GM12878 (cell line): ENCODE measurements around the gene USP5.

Experiments
- ATF3 ChIP-seq: IDR thresholded peaks from 2 replicates; pipeline ENCODE4 v1.6.1; 2011; ENCODE audit warnings: low read depth, mild to moderate bottlenecking, low read length, moderate library complexity, borderline replicate concordance; ENCODE audit errors: extremely low read depth
- BMI1 ChIP-seq: fragments of 450-650 bp; IDR thresholded peaks from 2 replicates; pipeline ENCODE4 v1.6.1; 2016; ENCODE audit warnings: mild to moderate bottlenecking, moderate library complexity, borderline replicate concordance
- BRCA1 ChIP-seq: IDR thresholded peaks from 2 replicates; pipeline ENCODE4 v1.6.1; 2011; ENCODE audit warnings: low read depth, low read length, improper control_type of control experiment
- CHD2 ChIP-seq: IDR thresholded peaks from 2 replicates; pipeline ENCODE4 v1.6.1; 2011; ENCODE audit warnings: low read depth, low read length, improper control_type of control experiment, borderline replicate concordance
- CREB1 ChIP-seq: IDR thresholded peaks from 2 replicates; pipeline ENCODE4 v1.6.1; 2012; ENCODE audit warnings: low read depth, mild to moderate bottlenecking, inconsistent platforms
- HCFC1 ChIP-seq: fragments of 150-350 bp; IDR thresholded peaks from 2 replicates; pipeline ENCODE4 v1.6.1; 2014; ENCODE audit warnings: low read length
- TCF3 ChIP-seq: IDR thresholded peaks from 2 replicates; pipeline ENCODE4 v1.6.1; 2012; ENCODE audit warnings: low read depth, mild to moderate bottlenecking, low read length, borderline replicate concordance; ENCODE audit not compliant: insufficient read depth
- ZNF274 ChIP-seq: IDR thresholded peaks from one replicate; pipeline ENCODE4 v1.8.0; 2011; ENCODE audit not compliant: insufficient read length, insufficient read depth
- TF ChIP-seq, protein P1 (sequence below): IDR thresholded peaks from 2 replicates; pipeline ENCODE4 v1.6.1; 2011; ENCODE audit warnings: low read depth, low read length, improper control_type of control experiment, borderline replicate concordance
- TF ChIP-seq, protein P2 (sequence below), 3 experiments: IDR thresholded peaks in 2 of 3; conservative IDR thresholded peaks in 1 of 3; 2 replicates each; pipeline ENCODE4 v1.5.1; 2011; ENCODE audit warnings: low read depth in 3 of 3, low read length in 3 of 3, mild to moderate bottlenecking in 3 of 3, control low read depth in 2 of 3, moderate library complexity in 2 of 3, inconsistent platforms in 1 of 3, mixed read lengths in 1 of 3; ENCODE audit not compliant: control insufficient read depth in 2 of 3, insufficient read depth in 1 of 3; ENCODE audit errors: extremely low read depth in 1 of 3

- TF ChIP-seq BMI1 (no peak), BRCA1 (no peak), ATF3 (no peak), CHD2 (no peak), TCF3 (no peak), HCFC1 (no peak), CREB1 (no peak), ZNF274 (no peak)
- TF ChIP-seq, protein P1, sequence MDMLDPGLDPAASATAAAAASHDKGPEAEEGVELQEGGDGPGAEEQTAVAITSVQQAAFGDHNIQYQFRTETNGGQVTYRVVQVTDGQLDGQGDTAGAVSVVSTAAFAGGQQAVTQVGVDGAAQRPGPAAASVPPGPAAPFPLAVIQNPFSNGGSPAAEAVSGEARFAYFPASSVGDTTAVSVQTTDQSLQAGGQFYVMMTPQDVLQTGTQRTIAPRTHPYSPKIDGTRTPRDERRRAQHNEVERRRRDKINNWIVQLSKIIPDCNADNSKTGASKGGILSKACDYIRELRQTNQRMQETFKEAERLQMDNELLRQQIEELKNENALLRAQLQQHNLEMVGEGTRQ: no peak
- TF ChIP-seq, protein P2, sequence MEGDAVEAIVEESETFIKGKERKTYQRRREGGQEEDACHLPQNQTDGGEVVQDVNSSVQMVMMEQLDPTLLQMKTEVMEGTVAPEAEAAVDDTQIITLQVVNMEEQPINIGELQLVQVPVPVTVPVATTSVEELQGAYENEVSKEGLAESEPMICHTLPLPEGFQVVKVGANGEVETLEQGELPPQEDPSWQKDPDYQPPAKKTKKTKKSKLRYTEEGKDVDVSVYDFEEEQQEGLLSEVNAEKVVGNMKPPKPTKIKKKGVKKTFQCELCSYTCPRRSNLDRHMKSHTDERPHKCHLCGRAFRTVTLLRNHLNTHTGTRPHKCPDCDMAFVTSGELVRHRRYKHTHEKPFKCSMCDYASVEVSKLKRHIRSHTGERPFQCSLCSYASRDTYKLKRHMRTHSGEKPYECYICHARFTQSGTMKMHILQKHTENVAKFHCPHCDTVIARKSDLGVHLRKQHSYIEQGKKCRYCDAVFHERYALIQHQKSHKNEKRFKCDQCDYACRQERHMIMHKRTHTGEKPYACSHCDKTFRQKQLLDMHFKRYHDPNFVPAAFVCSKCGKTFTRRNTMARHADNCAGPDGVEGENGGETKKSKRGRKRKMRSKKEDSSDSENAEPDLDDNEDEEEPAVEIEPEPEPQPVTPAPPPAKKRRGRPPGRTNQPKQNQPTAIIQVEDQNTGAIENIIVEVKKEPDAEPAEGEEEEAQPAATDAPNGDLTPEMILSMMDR (IDR thresholded peaks at IDR 0.05 in 2 of 3, conservative IDR thresholded peaks at IDR 0.05 in 1 of 3; ENCODE audit: control insufficient read depth in 2 of 3, extremely low read depth in 1 of 3, insufficient read depth in 1 of 3, low read depth in 3 of 3, low read length in 3 of 3): no peak
These were observed 63.9 kb downstream of the USP5 start for GRCh38 chr12:6915789-6916285.
